SK-N-SH treated with all-trans-retinoic acid at 6 μM for 48 hours (cell line): ENCODE results near the gene AGO4.

ENCODE experiments used
- ATAC-seq: fragments of 200-7000 bp; cut with Tn5 transposase; 3 replicates; pipeline ENCODE4 v1.9.1; 2020; ENCODE audit warnings: mild to moderate bottlenecking, moderate library complexity
- ARNTL ChIP-seq: fragments of 450-650 bp; formaldehyde crosslinking; IDR thresholded peaks from 2 replicates; pipeline ENCODE4 v1.5.0; 2020; ENCODE audit warnings: low read depth, mild to moderate bottlenecking, moderate library complexity, borderline replicate concordance
- BACH2 ChIP-seq: fragments of 250-450 bp; sonication (Bioruptor Pico); IDR thresholded peaks from 2 replicates; pipeline ENCODE4 v1.9.0; 2021; ENCODE audit warnings: mild to moderate bottlenecking, borderline replicate concordance
- CSDC2 ChIP-seq: fragments of 250-450 bp; sonication (Bioruptor Pico); IDR thresholded peaks from 2 replicates; pipeline ENCODE4 v1.5.0; 2020; ENCODE audit warnings: mild to moderate bottlenecking, moderate library complexity
- ESRRG ChIP-seq: fragments of 250-450 bp; sonication (Bioruptor Pico); IDR thresholded peaks from 2 replicates; pipeline ENCODE4 v1.6.1; 2021; ENCODE audit warnings: mild to moderate bottlenecking
- GLIS3 ChIP-seq: fragments of 250-450 bp; sonication (Bioruptor Pico); IDR thresholded peaks from 2 replicates; pipeline ENCODE4 v1.5.0; 2020; ENCODE audit warnings: mild to moderate bottlenecking, moderate library complexity
- ISL1 ChIP-seq: fragments of 250-450 bp; sonication (Bioruptor Pico); IDR thresholded peaks from 2 replicates; pipeline ENCODE4 v2.1.2; 2022; ENCODE audit warnings: mild to moderate bottlenecking, moderate library complexity
- OSR1 ChIP-seq: fragments of 250-450 bp; sonication (Bioruptor Pico); IDR thresholded peaks from 2 replicates; pipeline ENCODE4 v1.8.0; 2022; ENCODE audit warnings: moderate library complexity, mild to moderate bottlenecking, inconsistent platforms
- PPARA ChIP-seq: fragments of 250-450 bp; sonication (Bioruptor Pico); IDR thresholded peaks from 2 replicates; pipeline ENCODE4 v1.5.0; 2020; ENCODE audit warnings: mild to moderate bottlenecking, borderline replicate concordance
- RARB ChIP-seq: fragments of 250-450 bp; sonication (Bioruptor Pico); IDR thresholded peaks from 2 replicates; pipeline ENCODE4 v1.8.0; 2021; ENCODE audit warnings: mild to moderate bottlenecking, moderate library complexity
- SNAI2 ChIP-seq: fragments of 250-450 bp; sonication (Bioruptor Pico); IDR thresholded peaks from 2 replicates; pipeline ENCODE4 v1.5.0; 2020; ENCODE audit warnings: mild to moderate bottlenecking, moderate library complexity
- TCF4 ChIP-seq: fragments of 250-450 bp; sonication (Bioruptor Pico); IDR thresholded peaks from 2 replicates; pipeline ENCODE4 v1.8.0; 2021; ENCODE audit warnings: mild to moderate bottlenecking, moderate library complexity, borderline replicate concordance
- TOX ChIP-seq: fragments of 250-450 bp; sonication (Bioruptor Pico); IDR thresholded peaks from 2 replicates; pipeline ENCODE4 v1.8.0; 2021; ENCODE audit warnings: mild to moderate bottlenecking, moderate library complexity, borderline replicate concordance
- ZC3H10 ChIP-seq: fragments of 250-450 bp; sonication (Bioruptor Pico); IDR thresholded peaks from 2 replicates; pipeline ENCODE4 v1.5.1; 2021; ENCODE audit warnings: mild to moderate bottlenecking, moderate library complexity
- ZNF565 ChIP-seq: fragments of 450-650 bp; formaldehyde crosslinking; conservative IDR thresholded peaks from 2 replicates; pipeline ENCODE4 v1.5.0; 2020; ENCODE audit warnings: low read depth, mild to moderate bottlenecking, moderate library complexity
- ZNF70 ChIP-seq: fragments of 450-650 bp; formaldehyde crosslinking; IDR thresholded peaks from 2 replicates; pipeline ENCODE4 v1.5.0; 2020; ENCODE audit warnings: mild to moderate bottlenecking, moderate library complexity
- ZNF8 ChIP-seq: fragments of 450-650 bp; formaldehyde crosslinking; IDR thresholded peaks from 2 replicates; pipeline ENCODE4 v1.5.0; 2020; ENCODE audit warnings: mild to moderate bottlenecking, moderate library complexity
- TF ChIP-seq, protein P1 (sequence below): fragments of 250-450 bp; sonication (Bioruptor Pico); IDR thresholded peaks from 2 replicates; pipeline ENCODE4 v1.5.1; 2020; ENCODE audit warnings: low read depth, mild to moderate bottlenecking, moderate library complexity
- TF ChIP-seq, protein P2 (sequence below): fragments of 250-450 bp; sonication (Bioruptor Pico); IDR thresholded peaks from 2 replicates; pipeline ENCODE4 v1.5.0; 2020; ENCODE audit warnings: mild to moderate bottlenecking, moderate library complexity
- TF ChIP-seq, protein P3 (sequence below): fragments of 250-450 bp; sonication (Bioruptor Pico); IDR thresholded peaks from 2 replicates; pipeline ENCODE4 v1.8.0; 2020; ENCODE audit warnings: mild to moderate bottlenecking, moderate library complexity, borderline replicate concordance
- TF ChIP-seq, protein P4 (sequence below): fragments of 250-450 bp; sonication (Bioruptor Pico); IDR thresholded peaks from 2 replicates; pipeline ENCODE4 v1.8.0; 2021; ENCODE audit warnings: low read depth, mild to moderate bottlenecking, moderate library complexity, borderline replicate concordance

The AGO4 gene

DNA sequence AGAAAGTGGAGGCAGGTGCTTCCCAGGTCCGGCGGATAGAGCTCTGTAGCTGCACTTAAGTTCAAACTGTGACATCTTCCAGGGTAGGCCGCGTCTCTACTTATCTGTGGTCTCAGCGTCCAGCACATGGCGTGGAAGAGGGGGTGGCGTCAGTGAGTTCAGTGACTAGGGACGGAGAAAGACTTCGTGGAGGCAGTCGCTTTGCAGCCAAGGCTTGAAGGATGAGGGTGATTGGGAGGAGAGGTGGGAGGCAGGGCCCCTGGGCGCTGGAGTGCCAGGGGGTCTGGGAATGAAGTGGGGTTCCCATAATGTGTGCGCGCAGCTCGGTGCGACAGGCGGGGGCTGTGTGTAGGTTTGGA, 74.7 kb downstream of the AGO4 start:
- TF ChIP-seq BACH2 (CRISPR knock-in tag) = no peak
- TF ChIP-seq, protein P1, sequence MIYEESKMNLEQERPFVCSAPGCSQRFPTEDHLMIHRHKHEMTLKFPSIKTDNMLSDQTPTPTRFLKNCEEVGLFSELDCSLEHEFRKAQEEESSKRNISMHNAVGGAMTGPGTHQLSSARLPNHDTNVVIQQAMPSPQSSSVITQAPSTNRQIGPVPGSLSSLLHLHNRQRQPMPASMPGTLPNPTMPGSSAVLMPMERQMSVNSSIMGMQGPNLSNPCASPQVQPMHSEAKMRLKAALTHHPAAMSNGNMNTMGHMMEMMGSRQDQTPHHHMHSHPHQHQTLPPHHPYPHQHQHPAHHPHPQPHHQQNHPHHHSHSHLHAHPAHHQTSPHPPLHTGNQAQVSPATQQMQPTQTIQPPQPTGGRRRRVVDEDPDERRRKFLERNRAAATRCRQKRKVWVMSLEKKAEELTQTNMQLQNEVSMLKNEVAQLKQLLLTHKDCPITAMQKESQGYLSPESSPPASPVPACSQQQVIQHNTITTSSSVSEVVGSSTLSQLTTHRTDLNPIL (CRISPR knock-in tag) = no peak
- ATAC-seq = 0 out of 3 replicates have a peak, but pooled peaks have one; percentile 2

DNA sequence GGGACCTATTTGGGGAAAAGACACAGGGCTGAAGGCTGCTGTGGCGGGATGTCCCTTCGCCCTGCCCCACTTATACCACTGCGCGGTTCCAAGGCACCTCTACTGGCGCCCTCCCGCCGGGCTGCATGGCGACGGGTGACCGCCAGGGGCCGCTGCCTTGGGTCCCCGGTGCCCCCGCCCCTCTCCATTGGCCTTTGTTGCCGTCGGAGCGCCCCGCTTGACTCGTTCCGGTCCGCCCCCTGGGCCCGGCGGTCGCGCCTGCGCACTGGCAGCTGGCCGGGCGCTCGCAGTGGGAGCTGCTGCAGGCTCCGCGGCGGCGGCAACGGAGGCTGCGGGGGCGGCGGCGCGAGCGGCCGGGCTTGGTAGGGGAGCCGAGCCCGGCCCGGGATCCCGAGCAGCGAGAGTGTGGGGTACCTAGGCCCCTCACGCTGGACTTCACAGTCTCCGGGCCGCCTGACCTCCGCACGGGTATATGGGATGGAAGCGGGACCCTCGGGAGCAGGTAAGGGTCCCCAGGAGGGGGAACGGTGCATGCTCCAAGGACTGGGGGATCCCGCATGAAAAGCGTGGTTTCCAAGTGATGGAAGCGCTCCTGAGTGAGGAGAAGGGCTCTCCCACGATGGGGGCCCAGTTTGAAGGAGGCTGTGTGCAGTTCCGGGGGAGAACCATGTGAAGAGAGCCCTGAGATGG, 75.3 kb downstream of the AGO4 start, which contains the start of gene AGO1:
Gene AGO1 (plus strand): TSS at position 265 of the 690 bp plus-strand sequence. CDS start 213 bp downstream, at position 478.
- TF ChIP-seq ZC3H10 (CRISPR knock-in tag) (no peak), CSDC2 (CRISPR knock-in tag) (no peak), ISL1 (CRISPR knock-in tag) (no peak), PPARA (CRISPR knock-in tag) (no peak), RARB (CRISPR knock-in tag) (no peak), OSR1 (CRISPR knock-in tag) (no peak)
- TF ChIP-seq, protein P2, sequence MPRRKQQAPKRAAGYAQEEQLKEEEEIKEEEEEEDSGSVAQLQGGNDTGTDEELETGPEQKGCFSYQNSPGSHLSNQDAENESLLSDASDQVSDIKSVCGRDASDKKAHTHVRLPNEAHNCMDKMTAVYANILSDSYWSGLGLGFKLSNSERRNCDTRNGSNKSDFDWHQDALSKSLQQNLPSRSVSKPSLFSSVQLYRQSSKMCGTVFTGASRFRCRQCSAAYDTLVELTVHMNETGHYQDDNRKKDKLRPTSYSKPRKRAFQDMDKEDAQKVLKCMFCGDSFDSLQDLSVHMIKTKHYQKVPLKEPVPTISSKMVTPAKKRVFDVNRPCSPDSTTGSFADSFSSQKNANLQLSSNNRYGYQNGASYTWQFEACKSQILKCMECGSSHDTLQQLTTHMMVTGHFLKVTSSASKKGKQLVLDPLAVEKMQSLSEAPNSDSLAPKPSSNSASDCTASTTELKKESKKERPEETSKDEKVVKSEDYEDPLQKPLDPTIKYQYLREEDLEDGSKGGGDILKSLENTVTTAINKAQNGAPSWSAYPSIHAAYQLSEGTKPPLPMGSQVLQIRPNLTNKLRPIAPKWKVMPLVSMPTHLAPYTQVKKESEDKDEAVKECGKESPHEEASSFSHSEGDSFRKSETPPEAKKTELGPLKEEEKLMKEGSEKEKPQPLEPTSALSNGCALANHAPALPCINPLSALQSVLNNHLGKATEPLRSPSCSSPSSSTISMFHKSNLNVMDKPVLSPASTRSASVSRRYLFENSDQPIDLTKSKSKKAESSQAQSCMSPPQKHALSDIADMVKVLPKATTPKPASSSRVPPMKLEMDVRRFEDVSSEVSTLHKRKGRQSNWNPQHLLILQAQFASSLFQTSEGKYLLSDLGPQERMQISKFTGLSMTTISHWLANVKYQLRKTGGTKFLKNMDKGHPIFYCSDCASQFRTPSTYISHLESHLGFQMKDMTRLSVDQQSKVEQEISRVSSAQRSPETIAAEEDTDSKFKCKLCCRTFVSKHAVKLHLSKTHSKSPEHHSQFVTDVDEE (CRISPR knock-in tag) = no peak
- ATAC-seq = peak; percentile 97

DNA sequence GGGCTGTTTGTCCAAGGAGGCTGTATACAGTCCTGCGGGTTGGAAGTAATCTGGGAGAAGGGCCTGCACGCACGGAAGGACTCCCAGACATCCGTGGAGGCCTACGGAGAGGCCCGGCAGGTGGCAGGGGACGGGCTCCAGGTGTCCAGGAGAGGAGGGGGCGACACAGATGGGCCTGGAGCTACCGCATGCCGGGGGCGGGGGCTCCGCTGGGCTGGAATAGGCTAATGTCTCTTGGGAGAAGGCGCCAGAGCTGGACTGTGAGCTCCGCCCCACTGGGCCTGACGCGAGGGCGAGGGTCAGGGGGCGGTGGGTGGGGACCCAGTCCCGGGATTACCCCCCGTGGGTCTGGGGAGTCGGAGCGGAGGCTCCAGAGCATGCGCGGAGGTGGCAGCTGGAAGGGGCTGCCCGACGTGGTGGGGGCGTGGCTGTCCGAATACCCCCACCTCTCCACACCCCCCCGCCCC, 75.9 kb downstream of the AGO4 start:
- ATAC-seq = peak; percentile 41
- TF ChIP-seq, protein P1 (CRISPR knock-in tag) = no peak
- TF ChIP-seq ARNTL (CRISPR knock-in tag) (no peak), ZNF565 (CRISPR knock-in tag) (no peak), GLIS3 (CRISPR knock-in tag) (no peak), ESRRG (no peak), ZNF70 (CRISPR knock-in tag) (no peak), ISL1 (CRISPR knock-in tag) (no peak)
- TF ChIP-seq, protein P2 (CRISPR knock-in tag) = no peak
- TF ChIP-seq, protein P3, sequence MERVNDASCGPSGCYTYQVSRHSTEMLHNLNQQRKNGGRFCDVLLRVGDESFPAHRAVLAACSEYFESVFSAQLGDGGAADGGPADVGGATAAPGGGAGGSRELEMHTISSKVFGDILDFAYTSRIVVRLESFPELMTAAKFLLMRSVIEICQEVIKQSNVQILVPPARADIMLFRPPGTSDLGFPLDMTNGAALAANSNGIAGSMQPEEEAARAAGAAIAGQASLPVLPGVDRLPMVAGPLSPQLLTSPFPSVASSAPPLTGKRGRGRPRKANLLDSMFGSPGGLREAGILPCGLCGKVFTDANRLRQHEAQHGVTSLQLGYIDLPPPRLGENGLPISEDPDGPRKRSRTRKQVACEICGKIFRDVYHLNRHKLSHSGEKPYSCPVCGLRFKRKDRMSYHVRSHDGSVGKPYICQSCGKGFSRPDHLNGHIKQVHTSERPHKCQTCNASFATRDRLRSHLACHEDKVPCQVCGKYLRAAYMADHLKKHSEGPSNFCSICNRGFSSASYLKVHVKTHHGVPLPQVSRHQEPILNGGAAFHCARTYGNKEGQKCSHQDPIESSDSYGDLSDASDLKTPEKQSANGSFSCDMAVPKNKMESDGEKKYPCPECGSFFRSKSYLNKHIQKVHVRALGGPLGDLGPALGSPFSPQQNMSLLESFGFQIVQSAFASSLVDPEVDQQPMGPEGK (CRISPR knock-in tag) = no peak

DNA sequence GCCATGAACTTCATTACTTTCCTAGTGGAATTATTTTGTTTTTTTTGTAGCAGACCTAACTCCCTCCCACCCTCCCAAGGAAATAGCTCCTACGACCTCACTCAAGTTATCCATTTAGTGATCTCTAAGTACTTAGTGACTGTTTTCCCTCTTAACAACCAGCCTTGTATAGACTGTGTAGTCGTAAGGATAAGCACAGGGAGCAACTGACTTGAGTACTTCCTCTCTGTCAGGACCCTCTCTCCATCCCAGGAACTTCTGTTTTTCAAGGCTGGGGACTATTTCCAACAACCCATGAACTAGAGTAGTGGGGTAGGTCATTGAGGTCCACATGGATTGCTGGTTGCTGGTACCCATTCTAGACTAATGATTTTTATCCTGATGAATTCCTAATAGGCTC, 77.1 kb downstream of the AGO4 start:
- no peak for ATAC-seq
- TF ChIP-seq CSDC2 (CRISPR knock-in tag) (no peak), RARB (CRISPR knock-in tag) (no peak), SNAI2 (CRISPR knock-in tag) (no peak), ZNF565 (CRISPR knock-in tag) (no peak), TOX (no peak), TCF4 (CRISPR knock-in tag) (no peak), ZNF8 (no peak), ZC3H10 (CRISPR knock-in tag) (no peak), BACH2 (CRISPR knock-in tag) (no peak), ZNF70 (CRISPR knock-in tag) (no peak), ESRRG (no peak)
- TF ChIP-seq, protein P3 (CRISPR knock-in tag) = no peak
- TF ChIP-seq, protein P4, sequence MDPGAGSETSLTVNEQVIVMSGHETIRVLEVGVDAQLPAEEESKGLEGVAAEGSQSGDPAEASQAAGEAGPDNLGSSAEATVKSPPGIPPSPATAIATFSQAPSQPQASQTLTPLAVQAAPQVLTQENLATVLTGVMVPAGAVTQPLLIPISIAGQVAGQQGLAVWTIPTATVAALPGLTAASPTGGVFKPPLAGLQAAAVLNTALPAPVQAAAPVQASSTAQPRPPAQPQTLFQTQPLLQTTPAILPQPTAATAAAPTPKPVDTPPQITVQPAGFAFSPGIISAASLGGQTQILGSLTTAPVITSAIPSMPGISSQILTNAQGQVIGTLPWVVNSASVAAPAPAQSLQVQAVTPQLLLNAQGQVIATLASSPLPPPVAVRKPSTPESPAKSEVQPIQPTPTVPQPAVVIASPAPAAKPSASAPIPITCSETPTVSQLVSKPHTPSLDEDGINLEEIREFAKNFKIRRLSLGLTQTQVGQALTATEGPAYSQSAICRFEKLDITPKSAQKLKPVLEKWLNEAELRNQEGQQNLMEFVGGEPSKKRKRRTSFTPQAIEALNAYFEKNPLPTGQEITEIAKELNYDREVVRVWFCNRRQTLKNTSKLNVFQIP (CRISPR knock-in tag) = no peak
